SK-N-SH treated with all-trans-retinoic acid at 6 μM for 48 hours (cell line): ENCODE results near the gene EML6.

Experiments used
- ATAC-seq: fragments of 200-7000 bp; cut with Tn5 transposase; 3 replicates; pipeline ENCODE4 v1.9.1; 2020; ENCODE audit warnings: mild to moderate bottlenecking, moderate library complexity
- ARNTL ChIP-seq: fragments of 450-650 bp; formaldehyde crosslinking; IDR thresholded peaks from 2 replicates; pipeline ENCODE4 v1.5.0; 2020; ENCODE audit warnings: low read depth, mild to moderate bottlenecking, moderate library complexity, borderline replicate concordance
- BACH2 ChIP-seq: fragments of 250-450 bp; sonication (Bioruptor Pico); IDR thresholded peaks from 2 replicates; pipeline ENCODE4 v1.9.0; 2021; ENCODE audit warnings: mild to moderate bottlenecking, borderline replicate concordance
- CSDC2 ChIP-seq: fragments of 250-450 bp; sonication (Bioruptor Pico); IDR thresholded peaks from 2 replicates; pipeline ENCODE4 v1.5.0; 2020; ENCODE audit warnings: mild to moderate bottlenecking, moderate library complexity
- ESRRG ChIP-seq: fragments of 250-450 bp; sonication (Bioruptor Pico); IDR thresholded peaks from 2 replicates; pipeline ENCODE4 v1.6.1; 2021; ENCODE audit warnings: mild to moderate bottlenecking
- GLIS3 ChIP-seq: fragments of 250-450 bp; sonication (Bioruptor Pico); IDR thresholded peaks from 2 replicates; pipeline ENCODE4 v1.5.0; 2020; ENCODE audit warnings: mild to moderate bottlenecking, moderate library complexity
- ISL1 ChIP-seq: fragments of 250-450 bp; sonication (Bioruptor Pico); IDR thresholded peaks from 2 replicates; pipeline ENCODE4 v2.1.2; 2022; ENCODE audit warnings: mild to moderate bottlenecking, moderate library complexity
- OSR1 ChIP-seq: fragments of 250-450 bp; sonication (Bioruptor Pico); IDR thresholded peaks from 2 replicates; pipeline ENCODE4 v1.8.0; 2022; ENCODE audit warnings: moderate library complexity, mild to moderate bottlenecking, inconsistent platforms
- PPARA ChIP-seq: fragments of 250-450 bp; sonication (Bioruptor Pico); IDR thresholded peaks from 2 replicates; pipeline ENCODE4 v1.5.0; 2020; ENCODE audit warnings: mild to moderate bottlenecking, borderline replicate concordance
- SNAI2 ChIP-seq: fragments of 250-450 bp; sonication (Bioruptor Pico); IDR thresholded peaks from 2 replicates; pipeline ENCODE4 v1.5.0; 2020; ENCODE audit warnings: mild to moderate bottlenecking, moderate library complexity
- TCF4 ChIP-seq: fragments of 250-450 bp; sonication (Bioruptor Pico); IDR thresholded peaks from 2 replicates; pipeline ENCODE4 v1.8.0; 2021; ENCODE audit warnings: mild to moderate bottlenecking, moderate library complexity, borderline replicate concordance
- TOX ChIP-seq: fragments of 250-450 bp; sonication (Bioruptor Pico); IDR thresholded peaks from 2 replicates; pipeline ENCODE4 v1.8.0; 2021; ENCODE audit warnings: mild to moderate bottlenecking, moderate library complexity, borderline replicate concordance
- ZC3H10 ChIP-seq: fragments of 250-450 bp; sonication (Bioruptor Pico); IDR thresholded peaks from 2 replicates; pipeline ENCODE4 v1.5.1; 2021; ENCODE audit warnings: mild to moderate bottlenecking, moderate library complexity
- ZFP3 ChIP-seq: fragments of 250-450 bp; sonication (Bioruptor Pico); IDR thresholded peaks from 2 replicates; pipeline ENCODE4 v1.5.0; 2020; ENCODE audit warnings: mild to moderate bottlenecking, moderate library complexity
- ZFP30 ChIP-seq: fragments of 450-650 bp; formaldehyde crosslinking; IDR thresholded peaks from 2 replicates; pipeline ENCODE4 v1.5.0; 2022; ENCODE audit warnings: mild to moderate bottlenecking, moderate library complexity
- ZNF565 ChIP-seq: fragments of 450-650 bp; formaldehyde crosslinking; conservative IDR thresholded peaks from 2 replicates; pipeline ENCODE4 v1.5.0; 2020; ENCODE audit warnings: low read depth, mild to moderate bottlenecking, moderate library complexity
- ZNF70 ChIP-seq: fragments of 450-650 bp; formaldehyde crosslinking; IDR thresholded peaks from 2 replicates; pipeline ENCODE4 v1.5.0; 2020; ENCODE audit warnings: mild to moderate bottlenecking, moderate library complexity
- ZNF8 ChIP-seq: fragments of 450-650 bp; formaldehyde crosslinking; IDR thresholded peaks from 2 replicates; pipeline ENCODE4 v1.5.0; 2020; ENCODE audit warnings: mild to moderate bottlenecking, moderate library complexity
- TF ChIP-seq, protein P1 (sequence below): fragments of 250-450 bp; sonication (Bioruptor Pico); IDR thresholded peaks from 2 replicates; pipeline ENCODE4 v1.5.1; 2021; ENCODE audit warnings: mild to moderate bottlenecking, moderate library complexity
- TF ChIP-seq, protein P2 (sequence below): fragments of 250-450 bp; sonication (Bioruptor Pico); IDR thresholded peaks from 2 replicates; pipeline ENCODE4 v1.5.0; 2020; ENCODE audit warnings: mild to moderate bottlenecking, moderate library complexity
- TF ChIP-seq, protein P3 (sequence below): fragments of 250-450 bp; sonication (Bioruptor Pico); IDR thresholded peaks from 2 replicates; pipeline ENCODE4 v1.8.0; 2020; ENCODE audit warnings: mild to moderate bottlenecking, moderate library complexity, borderline replicate concordance
- TF ChIP-seq, protein P4 (sequence below): fragments of 250-450 bp; sonication (Bioruptor Pico); IDR thresholded peaks from 2 replicates; pipeline ENCODE4 v1.8.0; 2021; ENCODE audit warnings: low read depth, mild to moderate bottlenecking, moderate library complexity, borderline replicate concordance

Gene EML6

DNA sequence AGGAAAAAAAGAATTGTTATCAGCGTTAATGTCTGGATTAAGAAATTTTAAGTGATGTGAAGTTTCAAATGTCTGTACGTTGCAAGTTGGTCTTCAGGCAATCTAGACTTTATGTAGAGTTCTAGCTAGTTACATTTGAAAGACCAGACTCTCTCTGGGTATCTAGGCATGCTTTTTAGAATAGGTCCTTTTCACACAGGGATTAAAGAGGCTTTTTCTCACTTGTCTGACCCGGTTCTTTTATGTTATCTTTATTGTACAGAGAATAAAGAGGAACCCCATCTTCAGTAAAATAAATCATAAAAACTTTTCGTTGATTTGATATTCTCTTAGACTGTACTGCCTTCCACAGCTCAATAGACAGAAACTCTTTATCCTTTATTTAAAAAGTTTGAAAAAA is 8.5 kb upstream of the EML6 start:
- no peak for TF ChIP-seq ZFP30 (CRISPR knock-in tag)
- no peak for TF ChIP-seq ESRRG (CRISPR knock-in tag)
- TF ChIP-seq ZNF565 (CRISPR knock-in tag), result no peak
- TF ChIP-seq ARNTL (CRISPR knock-in tag), result no peak
- no peak for TF ChIP-seq OSR1 (CRISPR knock-in tag)
- TF ChIP-seq ZNF70 (CRISPR knock-in tag), result no peak
- TF ChIP-seq ZFP3 (CRISPR knock-in tag), result no peak
- TF ChIP-seq ZNF8 (CRISPR knock-in tag), result no peak
- no peak for TF ChIP-seq SNAI2 (CRISPR knock-in tag)
- no peak for ATAC-seq

DNA sequence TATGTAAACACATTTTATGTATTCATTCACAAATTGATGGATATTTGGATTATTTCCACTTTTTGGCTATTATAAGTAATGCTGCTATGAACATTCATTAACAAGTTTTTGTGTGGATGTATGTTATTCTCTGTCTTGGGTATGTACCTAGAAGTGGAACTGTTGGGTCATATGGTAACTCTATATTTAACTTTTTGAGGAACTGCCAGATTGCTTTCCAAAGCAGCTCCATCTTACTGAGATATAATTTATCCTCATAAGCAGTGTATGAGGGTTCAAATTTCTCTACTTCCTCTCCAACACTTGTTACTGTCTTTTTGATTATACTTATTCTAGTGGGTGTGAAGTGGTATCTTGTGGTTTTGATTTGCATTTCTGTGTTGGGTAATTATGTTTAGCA is 7.1 kb upstream of the EML6 start:
- no peak for ATAC-seq
- TF ChIP-seq ZNF8 (CRISPR knock-in tag), result no peak
- no peak for TF ChIP-seq ZFP30 (CRISPR knock-in tag)
- TF ChIP-seq PPARA (CRISPR knock-in tag), result no peak
- TF ChIP-seq ISL1 (CRISPR knock-in tag), result no peak
- TF ChIP-seq, protein P1, sequence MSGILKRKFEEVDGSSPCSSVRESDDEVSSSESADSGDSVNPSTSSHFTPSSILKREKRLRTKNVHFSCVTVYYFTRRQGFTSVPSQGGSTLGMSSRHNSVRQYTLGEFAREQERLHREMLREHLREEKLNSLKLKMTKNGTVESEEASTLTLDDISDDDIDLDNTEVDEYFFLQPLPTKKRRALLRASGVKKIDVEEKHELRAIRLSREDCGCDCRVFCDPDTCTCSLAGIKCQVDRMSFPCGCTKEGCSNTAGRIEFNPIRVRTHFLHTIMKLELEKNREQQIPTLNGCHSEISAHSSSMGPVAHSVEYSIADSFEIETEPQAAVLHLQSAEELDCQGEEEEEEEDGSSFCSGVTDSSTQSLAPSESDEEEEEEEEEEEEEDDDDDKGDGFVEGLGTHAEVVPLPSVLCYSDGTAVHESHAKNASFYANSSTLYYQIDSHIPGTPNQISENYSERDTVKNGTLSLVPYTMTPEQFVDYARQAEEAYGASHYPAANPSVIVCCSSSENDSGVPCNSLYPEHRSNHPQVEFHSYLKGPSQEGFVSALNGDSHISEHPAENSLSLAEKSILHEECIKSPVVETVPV, result no peak
- no peak for TF ChIP-seq ZC3H10 (CRISPR knock-in tag)
- no peak for TF ChIP-seq GLIS3
- TF ChIP-seq ZFP3 (CRISPR knock-in tag), result no peak
- TF ChIP-seq ARNTL (CRISPR knock-in tag), result no peak
- TF ChIP-seq OSR1 (CRISPR knock-in tag), result no peak
- TF ChIP-seq, protein P2, sequence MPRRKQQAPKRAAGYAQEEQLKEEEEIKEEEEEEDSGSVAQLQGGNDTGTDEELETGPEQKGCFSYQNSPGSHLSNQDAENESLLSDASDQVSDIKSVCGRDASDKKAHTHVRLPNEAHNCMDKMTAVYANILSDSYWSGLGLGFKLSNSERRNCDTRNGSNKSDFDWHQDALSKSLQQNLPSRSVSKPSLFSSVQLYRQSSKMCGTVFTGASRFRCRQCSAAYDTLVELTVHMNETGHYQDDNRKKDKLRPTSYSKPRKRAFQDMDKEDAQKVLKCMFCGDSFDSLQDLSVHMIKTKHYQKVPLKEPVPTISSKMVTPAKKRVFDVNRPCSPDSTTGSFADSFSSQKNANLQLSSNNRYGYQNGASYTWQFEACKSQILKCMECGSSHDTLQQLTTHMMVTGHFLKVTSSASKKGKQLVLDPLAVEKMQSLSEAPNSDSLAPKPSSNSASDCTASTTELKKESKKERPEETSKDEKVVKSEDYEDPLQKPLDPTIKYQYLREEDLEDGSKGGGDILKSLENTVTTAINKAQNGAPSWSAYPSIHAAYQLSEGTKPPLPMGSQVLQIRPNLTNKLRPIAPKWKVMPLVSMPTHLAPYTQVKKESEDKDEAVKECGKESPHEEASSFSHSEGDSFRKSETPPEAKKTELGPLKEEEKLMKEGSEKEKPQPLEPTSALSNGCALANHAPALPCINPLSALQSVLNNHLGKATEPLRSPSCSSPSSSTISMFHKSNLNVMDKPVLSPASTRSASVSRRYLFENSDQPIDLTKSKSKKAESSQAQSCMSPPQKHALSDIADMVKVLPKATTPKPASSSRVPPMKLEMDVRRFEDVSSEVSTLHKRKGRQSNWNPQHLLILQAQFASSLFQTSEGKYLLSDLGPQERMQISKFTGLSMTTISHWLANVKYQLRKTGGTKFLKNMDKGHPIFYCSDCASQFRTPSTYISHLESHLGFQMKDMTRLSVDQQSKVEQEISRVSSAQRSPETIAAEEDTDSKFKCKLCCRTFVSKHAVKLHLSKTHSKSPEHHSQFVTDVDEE (CRISPR knock-in tag), result no peak
- TF ChIP-seq, protein P3, sequence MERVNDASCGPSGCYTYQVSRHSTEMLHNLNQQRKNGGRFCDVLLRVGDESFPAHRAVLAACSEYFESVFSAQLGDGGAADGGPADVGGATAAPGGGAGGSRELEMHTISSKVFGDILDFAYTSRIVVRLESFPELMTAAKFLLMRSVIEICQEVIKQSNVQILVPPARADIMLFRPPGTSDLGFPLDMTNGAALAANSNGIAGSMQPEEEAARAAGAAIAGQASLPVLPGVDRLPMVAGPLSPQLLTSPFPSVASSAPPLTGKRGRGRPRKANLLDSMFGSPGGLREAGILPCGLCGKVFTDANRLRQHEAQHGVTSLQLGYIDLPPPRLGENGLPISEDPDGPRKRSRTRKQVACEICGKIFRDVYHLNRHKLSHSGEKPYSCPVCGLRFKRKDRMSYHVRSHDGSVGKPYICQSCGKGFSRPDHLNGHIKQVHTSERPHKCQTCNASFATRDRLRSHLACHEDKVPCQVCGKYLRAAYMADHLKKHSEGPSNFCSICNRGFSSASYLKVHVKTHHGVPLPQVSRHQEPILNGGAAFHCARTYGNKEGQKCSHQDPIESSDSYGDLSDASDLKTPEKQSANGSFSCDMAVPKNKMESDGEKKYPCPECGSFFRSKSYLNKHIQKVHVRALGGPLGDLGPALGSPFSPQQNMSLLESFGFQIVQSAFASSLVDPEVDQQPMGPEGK (CRISPR knock-in tag), result no peak
- no peak for TF ChIP-seq ZNF565 (CRISPR knock-in tag)
- no peak for TF ChIP-seq CSDC2 (CRISPR knock-in tag)
- no peak for TF ChIP-seq TCF4 (CRISPR knock-in tag)
- TF ChIP-seq ZNF70 (CRISPR knock-in tag), result no peak
- TF ChIP-seq ESRRG (CRISPR knock-in tag), result no peak
- no peak for TF ChIP-seq TOX (CRISPR knock-in tag)

DNA sequence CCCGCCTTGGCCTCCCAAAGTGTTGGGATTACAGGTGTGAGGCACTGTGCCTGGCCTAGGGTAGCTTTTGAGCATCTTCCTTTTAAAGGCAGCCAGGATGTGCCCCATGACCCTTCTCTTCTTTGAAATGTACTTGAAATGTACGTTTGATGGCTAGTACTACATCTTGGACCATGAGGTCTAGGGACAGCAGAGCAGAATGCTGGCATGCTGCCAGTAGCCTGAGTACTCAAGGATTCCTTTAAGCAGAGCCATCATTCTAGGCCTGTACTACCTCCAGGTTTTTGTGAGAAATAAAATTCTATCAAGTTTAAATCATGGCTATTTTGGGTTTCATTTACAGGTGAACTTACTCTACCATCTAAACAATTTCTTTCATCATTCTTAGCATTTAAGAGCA is 2.9 kb upstream of the EML6 start:
- no peak for ATAC-seq
- no peak for TF ChIP-seq GLIS3

DNA sequence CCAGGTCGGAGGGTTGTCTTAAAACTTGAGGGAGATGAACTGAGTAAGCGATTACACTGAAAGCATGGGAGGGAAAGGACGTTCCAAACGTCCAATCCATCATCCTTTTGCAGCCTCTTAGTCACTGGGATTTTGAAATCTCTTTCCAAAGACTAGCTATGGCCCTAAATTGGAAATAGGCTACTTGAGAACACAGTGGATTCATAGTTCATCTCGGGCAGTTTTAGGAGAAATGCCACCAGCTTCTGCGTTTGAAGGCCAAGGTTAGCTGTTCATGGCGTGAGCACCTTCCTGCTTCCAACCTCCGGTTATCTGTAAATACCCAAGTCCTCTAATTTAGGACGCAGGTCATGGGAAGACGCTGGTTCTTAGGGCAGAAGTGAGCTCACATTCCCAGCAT is 821 bp upstream of the EML6 start:
- ATAC-seq, result no peak
- TF ChIP-seq ESRRG (CRISPR knock-in tag), result no peak
- TF ChIP-seq, all 23 proteins: peak for 0

DNA sequence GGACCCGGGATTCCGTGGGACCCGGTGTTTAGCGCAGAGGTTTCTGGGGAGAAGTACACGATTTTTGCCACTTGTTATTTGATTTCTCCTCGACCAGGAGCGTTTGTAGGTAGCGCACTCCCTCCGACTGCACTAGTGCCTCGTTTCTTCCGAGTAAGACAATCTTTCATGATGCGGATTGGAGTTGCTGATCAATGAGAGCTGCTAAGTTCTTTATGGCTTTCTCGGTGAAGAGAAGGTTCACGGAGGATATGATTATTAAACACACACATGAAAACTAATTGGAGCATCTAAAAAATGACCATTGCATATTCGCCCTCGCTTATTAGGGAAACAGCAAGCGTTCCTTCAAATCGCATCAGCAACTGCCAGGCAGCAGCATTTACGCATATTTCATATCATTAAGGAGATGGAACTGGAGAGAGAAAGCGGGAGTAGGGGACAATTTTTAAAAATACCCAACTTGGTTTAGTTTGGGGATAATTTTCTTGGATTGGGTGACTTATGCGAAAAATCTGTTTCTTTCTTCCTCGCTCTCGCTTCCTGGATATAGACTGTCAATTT is 616 bp downstream of the EML6 start:
- ATAC-seq, result peak; percentile 11
- no peak for TF ChIP-seq ZNF565 (CRISPR knock-in tag)
- TF ChIP-seq SNAI2 (CRISPR knock-in tag), result no peak
- TF ChIP-seq BACH2, result no peak
- TF ChIP-seq, protein P1, result no peak
- no peak for TF ChIP-seq OSR1 (CRISPR knock-in tag)
- TF ChIP-seq, protein P4, sequence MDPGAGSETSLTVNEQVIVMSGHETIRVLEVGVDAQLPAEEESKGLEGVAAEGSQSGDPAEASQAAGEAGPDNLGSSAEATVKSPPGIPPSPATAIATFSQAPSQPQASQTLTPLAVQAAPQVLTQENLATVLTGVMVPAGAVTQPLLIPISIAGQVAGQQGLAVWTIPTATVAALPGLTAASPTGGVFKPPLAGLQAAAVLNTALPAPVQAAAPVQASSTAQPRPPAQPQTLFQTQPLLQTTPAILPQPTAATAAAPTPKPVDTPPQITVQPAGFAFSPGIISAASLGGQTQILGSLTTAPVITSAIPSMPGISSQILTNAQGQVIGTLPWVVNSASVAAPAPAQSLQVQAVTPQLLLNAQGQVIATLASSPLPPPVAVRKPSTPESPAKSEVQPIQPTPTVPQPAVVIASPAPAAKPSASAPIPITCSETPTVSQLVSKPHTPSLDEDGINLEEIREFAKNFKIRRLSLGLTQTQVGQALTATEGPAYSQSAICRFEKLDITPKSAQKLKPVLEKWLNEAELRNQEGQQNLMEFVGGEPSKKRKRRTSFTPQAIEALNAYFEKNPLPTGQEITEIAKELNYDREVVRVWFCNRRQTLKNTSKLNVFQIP (CRISPR knock-in tag), result no peak
- TF ChIP-seq, protein P2 (CRISPR knock-in tag), result no peak
- TF ChIP-seq ZC3H10 (CRISPR knock-in tag), result no peak
- TF ChIP-seq ISL1 (CRISPR knock-in tag), result no peak
- no peak for TF ChIP-seq ARNTL (CRISPR knock-in tag)
- TF ChIP-seq PPARA (CRISPR knock-in tag), result no peak
